GM18867 (cell line): Measurements from ENCODE around the gene C1R.

Source experiments
- ATAC-seq: cut with Tn5 transposase; IDR thresholded peaks from one replicate; pipeline ENCODE4 v1.9.1; 2021; ENCODE audit warnings: mild to moderate bottlenecking, moderate library complexity; ENCODE audit not compliant: unreplicated experiment

Gene C1R

GRCh38 chr12:7100239-7100638, 8.0 kb upstream of the C1R start:
- no peak for ATAC-seq

DNA sequence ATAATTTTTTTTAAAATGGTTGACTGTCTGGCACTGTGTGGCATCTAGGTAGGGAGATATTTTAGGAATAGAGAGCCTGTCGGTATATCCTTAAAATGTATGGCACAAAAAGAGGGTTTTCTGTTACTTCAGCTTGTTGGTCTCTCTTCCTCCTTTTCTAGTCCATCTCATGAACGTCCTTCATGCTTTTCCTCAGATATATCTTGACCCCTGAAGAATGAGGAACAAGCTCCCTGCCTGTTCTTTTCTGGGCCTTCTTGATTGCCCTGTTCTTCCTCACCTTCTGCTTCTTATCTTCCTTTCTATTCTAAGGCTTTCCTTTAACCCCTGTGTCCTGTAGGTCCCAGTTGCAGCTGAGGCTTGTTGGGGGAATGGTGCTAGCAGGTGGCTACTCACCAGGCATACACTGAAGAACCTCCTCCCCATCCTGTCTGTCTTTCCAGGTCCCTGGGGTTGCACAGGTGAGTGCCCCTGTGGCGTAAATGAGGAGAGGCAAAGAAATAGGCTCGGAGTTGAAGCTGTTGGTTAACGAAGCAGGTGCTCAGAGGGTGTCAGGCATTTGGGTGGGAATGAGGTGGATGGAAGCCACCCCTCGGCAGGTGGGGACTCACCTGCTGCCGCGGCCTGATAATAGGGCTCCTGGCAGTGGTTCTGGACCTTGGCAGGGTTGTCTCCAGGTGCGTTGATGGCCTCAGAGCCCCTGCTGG, 7.2 kb upstream of the C1R start:
- ATAC-seq, result no peak

DNA sequence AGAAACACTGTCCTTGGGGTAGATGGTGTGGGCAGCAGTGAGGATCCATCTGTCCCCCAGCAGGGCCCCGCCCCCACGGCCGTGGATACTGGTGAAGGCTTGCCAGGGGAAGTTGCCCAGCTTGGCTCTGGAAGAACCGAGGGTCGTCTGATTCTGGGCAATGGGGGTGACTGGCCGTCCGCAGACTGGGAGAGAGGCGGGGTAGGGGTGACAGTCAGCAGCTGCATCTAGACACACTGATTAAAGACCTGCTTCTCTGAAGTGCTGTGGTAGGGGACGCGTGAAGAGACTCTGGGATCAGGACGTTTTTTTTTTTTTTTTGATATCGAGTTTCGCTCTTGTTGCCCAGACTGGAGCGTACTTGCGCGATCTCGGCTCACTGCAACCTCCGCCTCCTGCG, 4.7 kb upstream of the C1R start:
- ATAC-seq, result no peak

DNA sequence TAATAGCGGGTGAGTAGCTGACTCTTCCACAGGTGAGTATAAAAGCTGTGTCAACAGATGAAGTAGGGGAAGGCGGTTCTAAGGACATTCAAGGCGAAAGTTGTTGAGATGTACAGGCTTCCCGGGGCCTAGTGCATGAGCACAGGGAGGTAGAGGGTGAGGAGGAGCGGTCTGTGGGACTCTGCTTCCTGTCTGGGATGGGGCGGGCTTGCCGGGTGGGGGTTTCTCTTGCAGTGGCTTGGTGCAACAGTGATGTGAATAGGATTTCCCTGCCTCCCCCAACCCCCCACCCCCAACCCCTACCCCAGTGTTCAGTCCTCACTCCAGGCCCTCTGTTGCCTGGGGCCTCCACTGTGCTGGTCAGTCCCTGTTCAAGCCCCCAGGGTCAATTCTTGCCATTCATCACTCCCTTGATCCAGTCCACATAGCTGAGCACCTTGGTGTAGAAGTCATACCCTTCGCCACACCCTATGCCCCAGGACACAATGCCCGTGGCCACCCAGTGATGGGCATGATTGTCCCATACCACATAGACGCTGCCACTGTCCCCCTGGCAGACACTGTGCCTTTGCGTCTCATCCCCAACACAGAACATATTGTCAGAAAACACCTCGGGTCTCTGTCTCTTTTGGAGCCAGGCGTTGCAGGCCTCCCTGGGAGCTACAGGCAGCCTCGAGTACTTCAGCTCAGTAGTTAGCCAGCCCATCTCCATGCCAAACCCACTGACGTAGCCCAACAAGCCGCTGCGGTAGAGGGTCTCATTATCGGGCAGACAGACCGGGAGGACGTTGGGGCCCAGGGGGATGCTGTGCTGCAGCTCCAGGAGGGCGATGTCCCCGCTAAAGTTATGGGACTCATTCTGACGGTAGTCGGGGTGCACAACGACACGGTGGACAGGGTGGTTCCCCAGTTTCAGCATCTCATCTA, 4.0 kb upstream of the C1R start:
- ATAC-seq, result no peak

GRCh38 chr12:7093892-7094291, 1.6 kb upstream of the C1R start:
- no peak for ATAC-seq

DNA sequence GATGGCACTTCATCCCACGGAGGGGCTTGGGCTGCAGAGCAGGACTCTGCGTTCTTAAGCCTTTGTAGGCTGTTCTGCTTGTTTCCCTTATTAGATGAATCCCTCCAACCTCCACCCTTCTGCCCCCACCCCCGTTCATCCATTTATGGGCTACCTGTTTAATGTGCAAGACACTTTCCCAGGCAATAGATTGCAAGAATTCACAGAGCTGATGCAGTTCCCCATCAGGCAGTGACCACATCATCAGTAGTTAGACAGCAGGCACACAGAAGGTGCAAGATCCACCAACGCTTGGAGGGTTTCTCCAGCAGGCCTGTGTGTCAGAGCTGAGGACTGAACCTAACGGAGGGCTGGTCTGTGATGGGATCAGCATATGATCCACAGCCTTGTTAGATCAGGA, 1.2 kb upstream of the C1R start:
- ATAC-seq, result no peak

DNA sequence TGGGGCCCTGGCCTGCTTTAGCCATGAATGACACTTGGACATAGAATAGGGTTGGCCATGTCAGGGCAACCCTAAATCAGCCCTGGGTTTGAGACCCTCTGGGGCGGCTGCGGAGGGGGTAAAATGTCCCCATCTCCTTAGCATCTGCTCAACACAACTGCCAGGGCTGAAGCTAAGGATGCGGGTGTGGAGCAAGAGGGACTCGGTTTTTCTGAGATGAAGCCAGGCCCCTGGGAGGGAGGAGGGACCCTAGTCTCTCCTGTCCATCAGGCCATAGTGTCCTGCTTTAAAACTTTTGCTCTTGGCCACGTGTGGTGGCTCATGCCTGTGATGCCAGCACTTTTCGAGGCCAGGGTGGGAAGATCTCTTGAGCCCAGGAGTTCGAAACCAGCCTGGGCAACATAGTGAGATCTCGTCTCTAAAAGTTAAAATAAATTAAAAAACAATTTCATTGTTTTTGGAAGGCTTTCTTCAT, 778 bp upstream of the C1R start:
- ATAC-seq, result no peak

DNA sequence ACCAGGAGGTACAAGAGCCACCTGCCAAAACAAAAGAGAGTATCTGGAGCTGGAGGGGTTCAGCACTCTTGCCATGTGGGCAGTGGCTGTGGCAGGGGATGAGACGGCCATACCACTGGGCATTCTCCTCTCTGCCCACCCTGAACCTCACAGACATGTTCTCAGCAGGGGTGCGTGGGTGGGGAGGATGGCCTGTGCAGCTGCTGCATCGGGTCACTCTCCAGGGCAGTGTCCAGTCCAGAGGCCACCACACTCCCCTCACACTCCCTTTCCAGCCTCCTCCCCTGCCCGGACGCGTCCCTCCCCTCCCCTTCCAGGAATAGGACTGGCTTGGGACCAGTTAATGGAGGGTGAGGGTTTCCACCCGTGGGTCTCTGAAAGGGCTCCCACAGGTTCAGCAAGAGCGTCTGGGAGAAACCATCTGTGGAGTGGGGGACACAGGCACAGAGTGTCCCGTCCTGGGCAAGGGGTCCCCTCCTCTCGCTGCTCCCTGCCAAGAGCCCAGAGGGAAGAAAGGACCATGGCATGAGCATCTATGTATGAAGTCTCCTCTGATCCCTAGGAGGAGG, 501 bp downstream of the C1R start:
- no peak for ATAC-seq

DNA sequence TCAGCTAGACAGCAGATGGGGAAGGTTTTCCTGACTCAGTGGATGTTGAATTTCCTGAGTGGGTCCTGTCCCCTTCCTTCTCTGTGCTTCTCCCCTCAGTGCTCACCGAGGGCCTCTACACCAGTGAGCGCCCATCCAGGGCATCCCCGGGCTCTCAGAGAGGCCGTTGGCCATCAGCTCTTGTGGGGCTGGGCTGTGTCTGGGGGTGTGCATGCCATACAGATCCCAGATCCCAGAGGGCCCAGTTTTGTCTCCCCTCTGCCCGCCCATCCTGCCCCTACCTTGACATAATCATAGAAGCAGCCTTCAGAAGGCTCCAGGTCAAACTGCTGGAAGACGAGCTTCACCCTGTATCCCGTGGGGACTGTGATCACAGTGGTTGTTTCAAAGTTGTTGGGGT, 1.1 kb downstream of the C1R start:
- ATAC-seq, result no peak

DNA sequence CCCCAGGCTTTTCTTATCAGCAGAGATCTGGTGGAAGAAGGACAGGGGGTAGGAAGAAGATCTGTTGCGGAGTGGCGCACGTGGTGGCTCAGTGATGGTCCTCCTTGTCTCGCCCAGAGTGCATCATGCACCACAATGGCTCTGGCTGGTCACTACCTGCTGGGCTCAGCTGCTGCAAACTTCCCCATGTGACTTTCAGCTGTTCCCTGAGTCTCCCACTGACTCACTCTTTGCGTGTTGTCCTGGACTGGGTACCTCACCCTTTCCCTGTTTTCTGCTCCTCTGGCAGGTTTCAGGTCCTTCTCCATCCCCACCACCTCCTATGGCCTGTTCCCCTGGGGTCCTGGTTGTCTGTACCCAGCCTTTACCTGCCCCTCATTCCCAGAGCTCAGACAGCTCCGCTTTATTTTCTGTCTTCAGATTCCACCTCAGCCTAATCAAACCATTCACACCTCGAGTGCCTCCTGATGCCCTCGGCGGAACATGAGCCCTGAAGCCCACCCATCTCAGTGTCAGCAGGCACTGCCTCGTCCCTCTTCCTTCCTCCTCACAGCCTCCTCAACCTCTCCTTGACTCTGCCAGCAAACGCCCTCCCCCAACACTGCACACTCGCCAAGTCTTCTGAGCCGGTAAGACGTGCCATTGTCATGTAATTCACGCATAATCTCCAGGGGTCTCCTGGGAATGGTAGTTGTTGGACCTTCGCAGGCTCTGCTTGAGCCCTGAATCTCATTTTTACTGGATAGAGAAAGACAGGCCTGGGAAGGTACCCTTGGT, 1.8 kb downstream of the C1R start:
- ATAC-seq, result no peak

- ATAC-seq, result no peak
These were observed 2.9 kb downstream of the C1R start for GRCh38 chr12:7089196-7089871.

GRCh38 chr12:7083125-7083524, 9.1 kb downstream of the C1R start:
- ATAC-seq, result no peak

- ATAC-seq, result no peak
These were observed 11.2 kb downstream of the C1R start for GRCh38 chr12:7081037-7081436.

GRCh38 chr12:7079826-7080125, 12.5 kb downstream of the C1R start:
- ATAC-seq, result no peak

DNA sequence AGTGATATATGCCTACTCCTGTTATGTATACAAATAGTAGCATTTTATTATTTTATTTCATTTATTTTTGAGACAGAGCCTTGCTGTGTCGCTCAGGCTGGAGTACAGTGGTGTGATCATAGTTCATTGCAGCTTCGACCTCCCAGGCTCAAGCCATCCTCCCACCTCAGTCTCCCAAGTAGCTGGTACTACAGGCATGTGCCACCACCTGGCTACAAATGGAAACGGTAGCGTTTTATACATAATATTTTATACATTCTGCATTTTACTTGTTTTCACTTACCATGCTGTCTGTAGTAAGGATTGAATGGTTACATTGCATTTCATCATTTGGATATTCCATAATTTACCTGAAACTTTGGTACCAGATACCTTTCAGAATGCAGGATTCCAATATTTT, 14.1 kb downstream of the C1R start:
- no peak for ATAC-seq

GRCh38 chr12:7076493-7076892, 15.8 kb downstream of the C1R start:
- ATAC-seq, result no peak

DNA sequence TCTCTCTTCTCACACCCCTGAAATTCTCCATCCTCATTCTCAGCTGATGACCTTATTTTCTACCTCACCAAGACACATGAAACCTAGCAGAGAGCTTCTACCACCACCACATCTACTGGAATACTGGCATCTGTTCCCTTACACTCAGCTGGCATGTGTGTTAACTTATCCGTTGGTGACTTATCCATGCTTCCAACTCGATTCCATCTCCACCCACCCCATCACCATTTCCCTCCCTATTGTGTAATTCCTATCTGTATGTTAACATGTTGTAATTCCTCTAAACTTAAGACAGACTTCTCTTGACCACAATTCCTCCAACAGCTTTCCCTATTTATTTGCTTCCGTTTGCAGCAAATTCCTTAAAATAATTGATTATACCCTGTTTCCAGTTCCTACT, 16.3 kb downstream of the C1R start:
- ATAC-seq, result no peak

GRCh38 chr12:7075518-7075917, 16.7 kb downstream of the C1R start:
- ATAC-seq, result no peak

- no peak for ATAC-seq
These were observed 18.3 kb downstream of the C1R start for GRCh38 chr12:7073946-7074345.

DNA sequence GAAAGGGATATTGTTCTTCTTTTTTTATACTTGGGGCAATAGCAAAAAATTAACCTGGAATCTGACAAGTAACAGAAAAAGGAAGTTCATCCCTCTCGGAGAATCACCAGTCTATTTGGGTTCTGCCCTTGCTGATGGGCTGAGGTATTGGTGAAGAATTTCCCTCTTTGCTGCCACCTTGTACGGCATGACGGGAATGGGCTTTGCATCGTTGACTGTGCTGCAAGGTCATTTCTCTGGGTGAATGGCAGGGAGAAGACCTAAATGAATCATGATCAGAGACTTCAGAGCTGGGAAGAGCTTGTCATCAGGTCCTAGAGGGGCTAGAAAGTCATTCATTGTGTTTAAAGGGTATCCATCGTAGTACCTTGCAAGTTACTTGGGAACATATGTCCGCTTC, 19.7 kb downstream of the C1R start:
- no peak for ATAC-seq

GRCh38 chr12:7072035-7072434, 20.2 kb downstream of the C1R start:
- ATAC-seq, result no peak
